HCT116 (cell line): ENCODE measurements around the gene RBM20. TPM values are rescaled to one million over a fixed set of nuclear protein-coding genes. Genes with fewer than 3 reads are reported as not detected.

Source experiments
- ATAC-seq: fragments of 200-7000 bp; cut with Tn5 transposase; 2 replicates; pipeline ENCODE4 v1.9.1; 2020; ENCODE audit warnings: mild to moderate bottlenecking, moderate library complexity
- BruUV-seq: library from RNA; stranded (reverse); fragments of 400-500 nt; replicated peaks from 2 replicates; lab custom pipeline; 2021; lab: Mats Ljungman, UMichigan
- CTCF ChIA-PET: fragments of 300-600 bp; sonication (Branson Sonifier 250); formaldehyde crosslinking; loops from one replicate; lab custom pipeline; 2021; ENCODE audit warnings: antibody characterized with exemption; lab: Charles Lee
- POLR2A ChIA-PET: fragments of 300-600, 350-600 bp; sonication (Branson Sonifier 250); formaldehyde crosslinking; loops from one replicate; lab custom pipeline; 2021; ENCODE audit warnings: antibody characterized with exemption; lab: Charles Lee
- RAD21 ChIA-PET, 2 experiments: fragments of 300-600 bp; sonication (Branson Sonifier 250); formaldehyde crosslinking; loops; one replicate each; lab custom pipeline; 2023; ENCODE audit warnings: low total read pairs in 2 of 2; ENCODE audit not compliant: uncharacterized antibody in 2 of 2, unreplicated experiment in 2 of 2, low non-redundant PET in 1 of 2; lab: Charles Lee
- DNase-seq: peaks from one replicate; pipeline ENCODE4 v3.0.0-alpha.2; 2010; ENCODE audit warnings: low read depth, low spot score
- H2AFZ ChIP-seq: fragments of 200-600 bp; shearing (Covaris generic), sonication (generic); 2 replicates; pipeline ENCODE4 v1.6.1; 2017; ENCODE audit warnings: low read depth, mixed run types, mixed read lengths, antibody characterized with exemption, low read length; ENCODE audit not compliant: poor library complexity, severe bottlenecking
- H3K27ac ChIP-seq: 2 replicates; pipeline ENCODE4 v1.5.1; 2012; ENCODE audit warnings: low read depth, low read length
- H3K27me3 ChIP-seq: fragments of 200-600 bp; sonication (generic); 2 replicates; pipeline ENCODE4 v1.6.1; 2016; ENCODE audit warnings: mixed run types, low read length, mixed read lengths; ENCODE audit not compliant: insufficient read depth
- H3K36me3 ChIP-seq, 2 experiments: fragments of 200-500 bp in 1 of 2; fragments of 200-600 bp in 1 of 2; sonication (Bioruptor generic) in 1 of 2; sonication (generic) in 1 of 2; 2 replicates each; pipeline versions ENCODE4 v1.5.1 to v1.6.1; 2014 to 2016; ENCODE audit warnings: low read length in 2 of 2, inconsistent platforms in 1 of 2, mixed read lengths in 1 of 2, mixed run types in 1 of 2; ENCODE audit not compliant: insufficient read depth in 2 of 2, control insufficient read depth in 1 of 2
- H3K4me1 ChIP-seq, 2 experiments: fragments of 200-600 bp in 1 of 2; sonication (generic) in 1 of 2; 2 replicates each; pipeline versions ENCODE4 v1.5.1 to v1.6.1; 2012 to 2017; ENCODE audit warnings: low read length in 2 of 2, inconsistent platforms in 1 of 2, mild to moderate bottlenecking in 1 of 2, mixed read lengths in 1 of 2, mixed run types in 1 of 2, moderate library complexity in 1 of 2; ENCODE audit not compliant: insufficient read depth in 2 of 2, control insufficient read depth in 1 of 2
- H3K4me2 ChIP-seq: fragments of 200-600 bp; sonication (generic); 2 replicates; pipeline ENCODE4 v1.6.1; 2017; ENCODE audit warnings: mixed run types, low read length, mixed read lengths
- H3K4me3 ChIP-seq, 2 experiments: fragments of 200-600 bp in 1 of 2; sonication (generic) in 1 of 2; replicated peaks in 1 of 2; 2 replicates each; pipeline ENCODE4 v1.5.1; 2011 to 2016; ENCODE audit warnings: low read length in 2 of 2, control low read depth in 1 of 2, low read depth in 1 of 2, mild to moderate bottlenecking in 1 of 2, mixed read lengths in 1 of 2, mixed run types in 1 of 2
- H3K79me2 ChIP-seq: fragments of 200-600 bp; sonication (generic); 2 replicates; pipeline ENCODE4 v1.6.1; 2017; ENCODE audit warnings: mild to moderate bottlenecking, mixed run types, low read length, moderate library complexity, mixed read lengths; ENCODE audit not compliant: insufficient read depth
- H3K9ac ChIP-seq: fragments of 200-600 bp; sonication (generic); 2 replicates; pipeline ENCODE4 v1.6.1; 2016; ENCODE audit warnings: low read length, mixed read lengths
- H3K9me2 ChIP-seq: fragments of 200-600 bp; sonication (generic), shearing (Covaris generic); 2 replicates; pipeline ENCODE4 v1.6.1; 2017; ENCODE audit warnings: mixed run types, mild to moderate bottlenecking, moderate library complexity; ENCODE audit not compliant: insufficient read depth
- H3K9me3 ChIP-seq, 2 experiments: fragments of 200-500 bp in 1 of 2; fragments of 200-600 bp in 1 of 2; sonication (Bioruptor generic) in 1 of 2; sonication (generic) in 1 of 2; 2 replicates each; pipeline ENCODE4 v1.6.1; 2014 to 2017; ENCODE audit warnings: low read length in 2 of 2, mixed read lengths in 2 of 2, inconsistent platforms in 1 of 2, low read depth in 1 of 2, mild to moderate bottlenecking in 1 of 2, mixed run types in 1 of 2, moderate library complexity in 1 of 2; ENCODE audit not compliant: control insufficient read depth in 1 of 2, insufficient read depth in 1 of 2
- H4K20me1 ChIP-seq: fragments of 200-600 bp; sonication (generic), shearing (Covaris generic); 2 replicates; pipeline ENCODE4 v1.6.1; 2017; ENCODE audit warnings: mixed run types, mild to moderate bottlenecking, moderate library complexity; ENCODE audit not compliant: insufficient read depth
- ATF3 ChIP-seq: IDR thresholded peaks from 2 replicates; pipeline ENCODE4 v1.6.1; 2012
- CBX3 ChIP-seq: IDR thresholded peaks from 2 replicates; pipeline ENCODE4 v1.6.1; 2012; ENCODE audit warnings: low read depth
- CTCF ChIP-seq, 3 experiments: fragments of 200-600 bp in 1 of 3; sonication (generic) in 1 of 3; IDR thresholded peaks in 2 of 3; conservative IDR thresholded peaks in 1 of 3; 2 replicates each; pipeline ENCODE4 v1.5.1; 2012 to 2017; ENCODE audit warnings: low read depth in 2 of 3, low read length in 2 of 3, antibody characterized with exemption in 1 of 3, borderline replicate concordance in 1 of 3, control low read depth in 1 of 3, mild to moderate bottlenecking in 1 of 3, mixed read lengths in 1 of 3, mixed run types in 1 of 3, moderate library complexity in 1 of 3; ENCODE audit not compliant: insufficient read depth in 1 of 3
- EGR1 ChIP-seq: IDR thresholded peaks from 2 replicates; pipeline ENCODE4 v1.6.1; 2012; ENCODE audit warnings: low read depth
- ELF1 ChIP-seq: IDR thresholded peaks from 2 replicates; pipeline ENCODE4 v1.6.1; 2012; ENCODE audit warnings: low read depth, borderline replicate concordance
- EZH2 ChIP-seq: fragments of 200-600 bp; sonication (generic); IDR thresholded peaks from 2 replicates; pipeline ENCODE4 v1.6.1; 2017; ENCODE audit warnings: antibody characterized with exemption, mixed run types
- EZH2phosphoT487 ChIP-seq: fragments of 200-600 bp; IDR thresholded peaks from 2 replicates; pipeline ENCODE4 v1.6.1; 2018; ENCODE audit warnings: antibody characterized with exemption, borderline replicate concordance
- FOSL1 ChIP-seq: IDR thresholded peaks from 2 replicates; pipeline ENCODE4 v1.6.1; 2012; ENCODE audit warnings: low read depth
- MAX ChIP-seq: IDR thresholded peaks from 2 replicates; pipeline ENCODE4 v1.6.1; 2012
- REST ChIP-seq: IDR thresholded peaks from 2 replicates; pipeline ENCODE4 v1.6.1; 2012; ENCODE audit warnings: low read depth
- SRF ChIP-seq: IDR thresholded peaks from 2 replicates; pipeline ENCODE4 v1.6.1; 2012; ENCODE audit warnings: low read depth
- ZBTB33 ChIP-seq: IDR thresholded peaks from 2 replicates; pipeline ENCODE4 v1.6.1; 2011; ENCODE audit warnings: mild to moderate bottlenecking, low read length, moderate library complexity; ENCODE audit not compliant: insufficient replicate concordance; ENCODE audit errors: extremely low read depth
- ZFX ChIP-seq: fragments of 450-650 bp; IDR thresholded peaks from 2 replicates; pipeline ENCODE4 v1.6.1; 2017
- intact Hi-C: fragments of 100-400 bp; cut with micrococcal nuclease; formaldehyde crosslinking; loops from 2 replicates; pipeline ENCODE4 v1.10.0; 2022
- total RNA-seq: library from RNA; stranded (reverse); gene quantifications from one replicate; pipeline ENCODE4 v1.2.1, GENCODE V29; 2021; ENCODE audit not compliant: unreplicated experiment

RBM20 gene
- total RNA-seq, 1 experiment from 2014 or later: 2.0 TPM

- TF ChIP-seq ZBTB33: no peak
- no peak for TF ChIP-seq EZH2phosphoT487
- no peak for TF ChIP-seq ZFX
- TF ChIP-seq SRF: no peak
- TF ChIP-seq REST: no peak
- no peak for TF ChIP-seq EZH2
- TF ChIP-seq FOSL1: no peak
Measured at GRCh38 chr10:110735620-110736027, 91.5 kb downstream of the RBM20 start (continued).

- Histone ChIP-seq H2AFZ (no peak overlapping the region), H3K4me2 (no peak overlapping the region), H4K20me1 (no peaks in the 10 kb centered on the region), H3K27me3 (peaks cover 12% of the 10 kb centered on the region; the same call in 1 of the 2 replicates), H3K4me3 (no peak overlapping the region), H3K9me3 (no peaks in the 10 kb centered on the region), H3K27ac (no peak overlapping the region), H3K4me1 (peaks cover 6 to 14% of the 10 kb centered on the region in 2 experiments; a peak in 3 of 4 replicates), H3K79me2 (no peaks in the 10 kb centered on the region), H3K9ac (no peak overlapping the region), H3K36me3 (no peaks in the 10 kb centered on the region), H3K9me2 (no peaks in the 10 kb centered on the region)
- intact Hi-C loops: loop anchor here (5.0 kb wide), 1 partner anchor 126 kb away; no protein-coding TSS in a partner anchor
- CTCF ChIA-PET: no interaction called here
- ATAC-seq (no peak), DNase-seq (no peak)
- POLR2A ChIA-PET: no interaction called here
- RAD21 ChIA-PET: no interaction called here
- BruUV-seq: no TSS peak
- no peak for TF ChIP-seq FOSL1
- TF ChIP-seq ELF1: no peak
- no peak for TF ChIP-seq MAX
- TF ChIP-seq ATF3: no peak
- no peak for TF ChIP-seq CBX3
- no peak for TF ChIP-seq CTCF (IDR thresholded peaks at IDR 0.05 in 2 of 3, conservative IDR thresholded peaks at IDR 0.05 in 1 of 3; ENCODE audit: borderline replicate concordance in 1 of 3, insufficient read depth in 1 of 3, low read depth in 2 of 3, low read length in 2 of 3)
- no peak for TF ChIP-seq ZBTB33
- TF ChIP-seq ZFX: no peak
- TF ChIP-seq EGR1: no peak
Measured at GRCh38 chr10:110737886-110738634, 93.9 kb downstream of the RBM20 start.
